HepG2 (cell line): Measurements from ENCODE around the gene ACSM2B. TPM values are rescaled to one million over a fixed set of nuclear protein-coding genes. Genes with fewer than 3 reads are reported as not detected.
A peak's percentile ranks its signal among the peaks of the same experiment; 100 is the strongest.

Experiments used
- ATF7 ChIP-seq, 2 experiments: fragments of 450-650 bp in 1 of 2; sonication (generic) in 1 of 2; formaldehyde crosslinking in 1 of 2; IDR thresholded peaks; 2 replicates each; pipeline versions ENCODE4 v1.4.0 to v1.6.1; 2016 to 2020; ENCODE audit warnings: antibody characterized with exemption in 1 of 2, mild to moderate bottlenecking in 1 of 2, missing genetic modification reagents in 1 of 2
- CCDC6 ChIP-seq: sonication (generic); formaldehyde crosslinking; IDR thresholded peaks from 2 replicates; pipeline ENCODE4 v1.8.1; 2022; ENCODE audit warnings: mild to moderate bottlenecking, missing genetic modification reagents, moderate library complexity
- ELF4 ChIP-seq: sonication (generic); formaldehyde crosslinking; IDR thresholded peaks from 2 replicates; pipeline ENCODE4 v1.5.0; 2020; ENCODE audit warnings: missing genetic modification reagents, mild to moderate bottlenecking, moderate library complexity, borderline replicate concordance
- JUNB ChIP-seq: sonication (generic); formaldehyde crosslinking; IDR thresholded peaks from 2 replicates; pipeline ENCODE4 v1.8.0; 2022; ENCODE audit warnings: missing genetic modification reagents, mild to moderate bottlenecking, borderline replicate concordance
- KAT2B ChIP-seq: fragments of 150-350 bp; IDR thresholded peaks from 2 replicates; pipeline ENCODE4 v1.6.1; 2014; ENCODE audit warnings: low read depth, low read length, borderline replicate concordance
- KLF15 ChIP-seq: sonication (generic); formaldehyde crosslinking; IDR thresholded peaks from 2 replicates; pipeline ENCODE4 v1.8.1; 2023; ENCODE audit warnings: borderline replicate concordance, mild to moderate bottlenecking, inconsistent platforms, missing genetic modification reagents, mixed read lengths
- LCORL ChIP-seq, 2 experiments: fragments of 450-650 bp in 1 of 2; sonication (generic) in 1 of 2; formaldehyde crosslinking in 1 of 2; IDR thresholded peaks; 2 replicates each; pipeline versions ENCODE4 v1.5.0 to v1.6.1; 2017 to 2020; ENCODE audit warnings: antibody characterized with exemption in 1 of 2, missing genetic modification reagents in 1 of 2
- MAFK ChIP-seq, 2 experiments: IDR thresholded peaks in 1 of 2; conservative IDR thresholded peaks in 1 of 2; 2 replicates each; pipeline ENCODE4 v1.6.1; 2011; ENCODE audit warnings: improper control_type of control experiment in 2 of 2, low read length in 2 of 2
- MIER3 ChIP-seq: IDR thresholded peaks from 2 replicates; pipeline ENCODE4 v1.6.1; 2016; ENCODE audit warnings: missing compliant biosample characterization, borderline replicate concordance
- PCBP1 ChIP-seq: fragments of 200-400 bp; formaldehyde crosslinking; IDR thresholded peaks from 2 replicates; pipeline ENCODE4 v1.6.1; 2017; ENCODE audit warnings: mild to moderate bottlenecking, low read depth, low read length, borderline replicate concordance
- SMC3 ChIP-seq: IDR thresholded peaks from 2 replicates; pipeline ENCODE4 v1.6.1; 2011; ENCODE audit warnings: low read length, improper control_type of control experiment
- XRCC5 ChIP-seq: fragments of 200-400 bp; formaldehyde crosslinking; optimal IDR thresholded peaks from 2 replicates; pipeline ENCODE3; 2017; ENCODE audit warnings: mild to moderate bottlenecking, low read length
- ZNF44 ChIP-seq: sonication (generic); formaldehyde crosslinking; IDR thresholded peaks from 2 replicates; pipeline ENCODE4 v1.5.1; 2020; ENCODE audit warnings: mild to moderate bottlenecking, missing genetic modification reagents
- ZNF766 ChIP-seq: sonication (generic); formaldehyde crosslinking; IDR thresholded peaks from 2 replicates; pipeline ENCODE4 v1.5.0; 2020; ENCODE audit warnings: missing genetic modification reagents, borderline replicate concordance
- ZSCAN30 ChIP-seq: sonication (generic); formaldehyde crosslinking; IDR thresholded peaks from 2 replicates; pipeline ENCODE4 v1.5.0; 2020; ENCODE audit warnings: mild to moderate bottlenecking, missing genetic modification reagents
- ZSCAN9 ChIP-seq: IDR thresholded peaks from 2 replicates; pipeline ENCODE4 v1.6.1; 2016; ENCODE audit warnings: borderline replicate concordance
- polyA plus RNA-seq, 8 experiments: library from polyadenylated mRNA; depleted of rRNA in 3 of 8; stranded (reverse) in 7 of 8; unstranded in 1 of 8; fragments of >200 nt; fragmentation: Illumina TruSeq in 4 of 8; extraction: Trizol in 4 of 8; gene quantifications; 2 replicates each; pipeline versions ENCODE4 v1.2.1 to v1.2.3, GENCODE V29; 2011 to 2016; ENCODE audit warnings: low read depth in 4 of 8, missing spikeins in 1 of 8, mixed read lengths in 1 of 8; ENCODE audit not compliant: insufficient read depth in 1 of 8
- total RNA-seq, 5 experiments: library from RNA; depleted of rRNA; stranded (reverse); fragments of >200 nt; fragmentation: Illumina TruSeq; extraction: Trizol; gene quantifications; 2 replicates each; pipeline ENCODE4 v1.2.3, GENCODE V29; 2016; ENCODE audit warnings: low read depth in 1 of 5
- TF ChIP-seq, protein P1 (sequence below): IDR thresholded peaks from 2 replicates; pipeline ENCODE4 v1.6.1; 2012; ENCODE audit warnings: inconsistent platforms
- TF ChIP-seq, protein P2 (sequence below): IDR thresholded peaks from 2 replicates; pipeline ENCODE4 v1.6.1; 2018; ENCODE audit warnings: missing genetic modification reagents, mild to moderate bottlenecking, missing compliant biosample characterization
- TF ChIP-seq, protein P3 (sequence below): sonication (generic); formaldehyde crosslinking; IDR thresholded peaks from 2 replicates; pipeline ENCODE4 v1.5.0; 2020; ENCODE audit warnings: mild to moderate bottlenecking, missing genetic modification reagents
- TF ChIP-seq, protein P4 (sequence below): sonication (generic); formaldehyde crosslinking; IDR thresholded peaks from 2 replicates; pipeline ENCODE4 v1.4.0; 2020; ENCODE audit warnings: missing genetic modification reagents, borderline replicate concordance
- TF ChIP-seq, protein P5 (sequence below): IDR thresholded peaks from 2 replicates; pipeline ENCODE4 v1.6.1; 2012; ENCODE audit warnings: low read depth, low read length, improper control_type of control experiment

ACSM2B gene
- total and polyA plus RNA-seq, 2 of the 13 experiments (the other 11 are each of a cell fraction or from before 2014, with no cell fraction given): 22.9 to 34.0 TPM

DNA sequence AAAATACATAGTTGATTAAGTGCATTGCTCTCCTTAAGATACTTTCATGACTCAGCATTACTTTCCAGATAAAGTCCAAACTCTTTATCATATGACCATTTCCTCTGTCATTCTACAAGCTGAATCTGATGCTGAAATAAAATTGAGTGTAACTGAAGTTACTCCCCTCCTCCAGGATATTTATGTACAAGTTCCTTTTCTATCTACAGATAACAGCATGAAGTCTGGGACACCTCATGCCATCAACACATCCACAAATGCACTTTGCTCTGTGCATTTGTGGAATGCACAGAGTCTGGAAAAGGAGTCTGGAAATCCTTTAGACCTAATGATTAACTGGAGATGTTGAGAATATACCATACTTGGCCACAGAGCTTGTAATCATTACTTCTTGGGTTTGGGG, 60.5 kb downstream of the ACSM2B start (continued):
- no peak for TF ChIP-seq ZSCAN30 (CRISPR knock-in tag)
- no peak for TF ChIP-seq ZNF44 (CRISPR knock-in tag)
- TF ChIP-seq ATF7 (IDR thresholded peaks at IDR 0.05): no peak
- no peak for TF ChIP-seq ATF7 (CRISPR knock-in tag; IDR thresholded peaks at IDR 0.05)
- TF ChIP-seq, protein P1, sequence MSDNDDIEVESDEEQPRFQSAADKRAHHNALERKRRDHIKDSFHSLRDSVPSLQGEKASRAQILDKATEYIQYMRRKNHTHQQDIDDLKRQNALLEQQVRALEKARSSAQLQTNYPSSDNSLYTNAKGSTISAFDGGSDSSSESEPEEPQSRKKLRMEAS: 0 out of 2 replicates have a peak, but pooled peaks have one; percentile 34
- TF ChIP-seq, protein P2, sequence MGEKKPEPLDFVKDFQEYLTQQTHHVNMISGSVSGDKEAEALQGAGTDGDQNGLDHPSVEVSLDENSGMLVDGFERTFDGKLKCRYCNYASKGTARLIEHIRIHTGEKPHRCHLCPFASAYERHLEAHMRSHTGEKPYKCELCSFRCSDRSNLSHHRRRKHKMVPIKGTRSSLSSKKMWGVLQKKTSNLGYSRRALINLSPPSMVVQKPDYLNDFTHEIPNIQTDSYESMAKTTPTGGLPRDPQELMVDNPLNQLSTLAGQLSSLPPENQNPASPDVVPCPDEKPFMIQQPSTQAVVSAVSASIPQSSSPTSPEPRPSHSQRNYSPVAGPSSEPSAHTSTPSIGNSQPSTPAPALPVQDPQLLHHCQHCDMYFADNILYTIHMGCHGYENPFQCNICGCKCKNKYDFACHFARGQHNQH (CRISPR knock-in tag): no peak
- TF ChIP-seq, protein P3, sequence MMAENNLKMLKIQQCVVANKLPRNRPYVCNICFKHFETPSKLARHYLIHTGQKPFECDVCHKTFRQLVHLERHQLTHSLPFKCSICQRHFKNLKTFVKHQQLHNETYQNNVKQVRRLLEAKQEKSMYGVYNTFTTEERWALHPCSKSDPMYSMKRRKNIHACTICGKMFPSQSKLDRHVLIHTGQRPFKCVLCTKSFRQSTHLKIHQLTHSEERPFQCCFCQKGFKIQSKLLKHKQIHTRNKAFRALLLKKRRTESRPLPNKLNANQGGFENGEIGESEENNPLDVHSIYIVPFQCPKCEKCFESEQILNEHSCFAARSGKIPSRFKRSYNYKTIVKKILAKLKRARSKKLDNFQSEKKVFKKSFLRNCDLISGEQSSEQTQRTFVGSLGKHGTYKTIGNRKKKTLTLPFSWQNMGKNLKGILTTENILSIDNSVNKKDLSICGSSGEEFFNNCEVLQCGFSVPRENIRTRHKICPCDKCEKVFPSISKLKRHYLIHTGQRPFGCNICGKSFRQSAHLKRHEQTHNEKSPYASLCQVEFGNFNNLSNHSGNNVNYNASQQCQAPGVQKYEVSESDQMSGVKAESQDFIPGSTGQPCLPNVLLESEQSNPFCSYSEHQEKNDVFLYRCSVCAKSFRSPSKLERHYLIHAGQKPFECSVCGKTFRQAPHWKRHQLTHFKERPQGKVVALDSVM (CRISPR knock-in tag): peak; percentile 28; the same call in 1 of the 2 replicates
- no peak for TF ChIP-seq CCDC6
- no peak for TF ChIP-seq ELF4 (CRISPR knock-in tag)
- no peak for TF ChIP-seq XRCC5
- no peak for TF ChIP-seq KLF15 (CRISPR knock-in tag)
- no peak for TF ChIP-seq LCORL (IDR thresholded peaks at IDR 0.05)
- peak; percentile 46; the same call in 1 of the 2 replicates for TF ChIP-seq LCORL (CRISPR knock-in tag; IDR thresholded peaks at IDR 0.05)
- TF ChIP-seq, protein P4, sequence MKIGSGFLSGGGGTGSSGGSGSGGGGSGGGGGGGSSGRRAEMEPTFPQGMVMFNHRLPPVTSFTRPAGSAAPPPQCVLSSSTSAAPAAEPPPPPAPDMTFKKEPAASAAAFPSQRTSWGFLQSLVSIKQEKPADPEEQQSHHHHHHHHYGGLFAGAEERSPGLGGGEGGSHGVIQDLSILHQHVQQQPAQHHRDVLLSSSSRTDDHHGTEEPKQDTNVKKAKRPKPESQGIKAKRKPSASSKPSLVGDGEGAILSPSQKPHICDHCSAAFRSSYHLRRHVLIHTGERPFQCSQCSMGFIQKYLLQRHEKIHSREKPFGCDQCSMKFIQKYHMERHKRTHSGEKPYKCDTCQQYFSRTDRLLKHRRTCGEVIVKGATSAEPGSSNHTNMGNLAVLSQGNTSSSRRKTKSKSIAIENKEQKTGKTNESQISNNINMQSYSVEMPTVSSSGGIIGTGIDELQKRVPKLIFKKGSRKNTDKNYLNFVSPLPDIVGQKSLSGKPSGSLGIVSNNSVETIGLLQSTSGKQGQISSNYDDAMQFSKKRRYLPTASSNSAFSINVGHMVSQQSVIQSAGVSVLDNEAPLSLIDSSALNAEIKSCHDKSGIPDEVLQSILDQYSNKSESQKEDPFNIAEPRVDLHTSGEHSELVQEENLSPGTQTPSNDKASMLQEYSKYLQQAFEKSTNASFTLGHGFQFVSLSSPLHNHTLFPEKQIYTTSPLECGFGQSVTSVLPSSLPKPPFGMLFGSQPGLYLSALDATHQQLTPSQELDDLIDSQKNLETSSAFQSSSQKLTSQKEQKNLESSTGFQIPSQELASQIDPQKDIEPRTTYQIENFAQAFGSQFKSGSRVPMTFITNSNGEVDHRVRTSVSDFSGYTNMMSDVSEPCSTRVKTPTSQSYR: peak; percentile 35; the same call in 1 of the 2 replicates
- TF ChIP-seq JUNB: no peak
- TF ChIP-seq, protein P5, sequence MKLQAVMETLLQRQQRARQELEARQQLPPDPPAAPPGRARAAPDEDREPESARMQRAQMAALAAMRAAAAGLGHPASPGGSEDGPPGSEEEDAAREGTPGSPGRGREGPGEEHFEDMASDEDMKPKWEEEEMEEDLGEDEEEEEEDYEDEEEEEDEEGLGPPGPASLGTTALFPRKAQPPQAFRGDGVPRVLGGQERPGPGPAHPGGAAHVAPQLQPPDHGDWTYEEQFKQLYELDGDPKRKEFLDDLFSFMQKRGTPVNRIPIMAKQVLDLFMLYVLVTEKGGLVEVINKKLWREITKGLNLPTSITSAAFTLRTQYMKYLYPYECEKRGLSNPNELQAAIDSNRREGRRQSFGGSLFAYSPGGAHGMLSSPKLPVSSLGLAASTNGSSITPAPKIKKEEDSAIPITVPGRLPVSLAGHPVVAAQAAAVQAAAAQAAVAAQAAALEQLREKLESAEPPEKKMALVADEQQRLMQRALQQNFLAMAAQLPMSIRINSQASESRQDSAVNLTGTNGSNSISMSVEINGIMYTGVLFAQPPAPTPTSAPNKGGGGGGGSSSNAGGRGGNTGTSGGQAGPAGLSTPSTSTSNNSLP: peak; percentile 28; the same call in 1 of the 2 replicates
- no peak for TF ChIP-seq PCBP1
- peak; percentile 19; the same call in 1 of the 2 replicates for TF ChIP-seq MIER3 (CRISPR knock-in tag)
- TF ChIP-seq ZSCAN9: 0 out of 2 replicates have a peak, but pooled peaks have one; percentile 53
- TF ChIP-seq MAFK (conservative IDR thresholded peaks at IDR 0.05 in 1 of 2, IDR thresholded peaks at IDR 0.05 in 1 of 2; ENCODE audit: low read length in 2 of 2): peak; percentile 97
- TF ChIP-seq SMC3: peak; percentile 39
- TF ChIP-seq KAT2B: no peak
- no peak for TF ChIP-seq ZNF766 (CRISPR knock-in tag)
